ENCODE measurements around the gene SLC8A3. TPM values are rescaled to one million over a fixed set of nuclear protein-coding genes. Genes with fewer than 3 reads are reported as not detected.

The SLC8A3 gene
- total RNA-seq, 4 donors from 2014 or later, result 0.09 to 1.7 (median 0.23) TPM; not detected in 1

GRCh38 chr14:70033561-70033960 is 155.2 kb downstream of the SLC8A3 start:
- TF ChIP-seq POLR2A (IDR thresholded peaks at IDR 0.05) (no peak), CTCF (IDR thresholded peaks at IDR 0.05) (no peak)
- Histone ChIP-seq H3K27ac (no peak overlapping the region), H3K4me1 (no peaks in the 10 kb centered on the region), H3K27me3 (peaks cover 0 to 12% (median 0%) of the 10 kb centered on the region in 4 donors), H3K9me3 (no peaks in the 10 kb centered on the region), H3K36me3 (no peaks in the 10 kb centered on the region), H3K4me3 (no peak overlapping the region)
- intact Hi-C loops (cut with DNase I), result no loop called here
- WGBS, 2 donors, result 92% methylated on average over 2 of the region's 2 CpGs; no CpG with 5 or more reads in 1 of the 2 donors
- no peak for DNase-seq

- intact Hi-C loops (cut with DNase I), result no loop called here
- TF ChIP-seq CTCF (IDR thresholded peaks at IDR 0.05) (no peak), POLR2A (IDR thresholded peaks at IDR 0.05) (no peak)
Measured at GRCh38 chr14:70033116-70033515, 155.6 kb downstream of the SLC8A3 start.

GRCh38 chr14:70032447-70032846 is 156.3 kb downstream of the SLC8A3 start:
- DNase-seq, result no peak
- H3K27me3 ChIP-seq, result peaks cover 0 to 21% (median 0%) of the 10 kb centered on the region in 4 donors
- intact Hi-C loops (cut with DNase I), result no loop called here

More at GRCh38 chr14:70033116-70033515, 155.6 kb downstream of the SLC8A3 start:
- H3K4me1 ChIP-seq, result no peaks in the 10 kb centered on the region
- WGBS, 2 donors, result 79 to 86% methylated on average over 6 to 8 of the region's 8 CpGs
- no peak overlapping the region for H3K4me3 ChIP-seq
- no peak for DNase-seq
- H3K9me3 ChIP-seq, result no peaks in the 10 kb centered on the region
- H3K36me3 ChIP-seq, result no peaks in the 10 kb centered on the region
- no peak overlapping the region for H3K27ac ChIP-seq
- H3K27me3 ChIP-seq, result peaks cover 0 to 17% (median 0%) of the 10 kb centered on the region in 4 donors

GRCh38 chr14:70032016-70032415 is 156.7 kb downstream of the SLC8A3 start:
- H3K27me3 ChIP-seq, result peaks cover 0 to 25% (median 0%) of the 10 kb centered on the region in 4 donors
- H3K9me3 ChIP-seq, result no peaks in the 10 kb centered on the region
- no peak for DNase-seq
- H3K27ac ChIP-seq, result no peak overlapping the region
- no peak overlapping the region for H3K4me3 ChIP-seq
- no peaks in the 10 kb centered on the region for H3K36me3 ChIP-seq
- intact Hi-C loops (cut with DNase I), result no loop called here
- TF ChIP-seq POLR2A (IDR thresholded peaks at IDR 0.05) (no peak), CTCF (IDR thresholded peaks at IDR 0.05) (no peak)
- 53 to 56% methylated on average over 5 to 8 of the region's 9 CpGs for WGBS, 2 donors
- H3K4me1 ChIP-seq, result no peaks in the 10 kb centered on the region

More at GRCh38 chr14:70032447-70032846, 156.3 kb downstream of the SLC8A3 start:
- Histone ChIP-seq H3K36me3 (no peaks in the 10 kb centered on the region), H3K4me3 (no peak overlapping the region), H3K9me3 (no peaks in the 10 kb centered on the region), H3K27ac (no peak overlapping the region), H3K4me1 (no peaks in the 10 kb centered on the region)
- no peak for TF ChIP-seq POLR2A (IDR thresholded peaks at IDR 0.05)
- no peak for TF ChIP-seq CTCF (IDR thresholded peaks at IDR 0.05)
- 31 to 38% methylated on average over 3 of the region's 3 CpGs for WGBS, 2 donors

GRCh38 chr14:70029296-70030132 is 159.2 kb downstream of the SLC8A3 start:
- Histone ChIP-seq H3K27ac (no peak overlapping the region), H3K9me3 (no peaks in the 10 kb centered on the region), H3K36me3 (no peaks in the 10 kb centered on the region), H3K4me1 (no peaks in the 10 kb centered on the region), H3K4me3 (no peak overlapping the region), H3K27me3 (peaks cover 0 to 26% (median 0%) of the 10 kb centered on the region in 4 donors)
- intact Hi-C loops (cut with DNase I), result loop anchor here (5.0 kb wide), 1 partner anchor 207 kb away; no protein-coding TSS in a partner anchor
- no peak for DNase-seq
- WGBS, 2 donors, result 38 to 55% methylated on average over 5 of the region's 6 CpGs
- no peak for TF ChIP-seq POLR2A (IDR thresholded peaks at IDR 0.05)
- no peak for TF ChIP-seq CTCF (IDR thresholded peaks at IDR 0.05)
